GM23248 (cell line): ENCODE measurements around the gene ZNF333. TPM values are rescaled to one million over a fixed set of nuclear protein-coding genes. Genes with fewer than 3 reads are reported as not detected.

Source experiments
- DNase-seq: peaks from one replicate; pipeline ENCODE4 v3.0.0-alpha.2; 2015
- H2AFZ ChIP-seq: fragments of 200-600 bp; sonication (generic); 2 replicates; pipeline ENCODE4 v1.6.1; 2016; ENCODE audit warnings: antibody characterized with exemption
- H3F3A ChIP-seq: fragments of 200-600 bp; sonication (generic); 2 replicates; pipeline ENCODE4 v1.6.1; 2016; ENCODE audit warnings: mild to moderate bottlenecking, antibody characterized with exemption, mixed run types; ENCODE audit not compliant: insufficient read depth
- H3K27ac ChIP-seq: fragments of 200-600 bp; sonication (generic); 2 replicates; pipeline ENCODE4 v1.5.1; 2016; ENCODE audit warnings: mild to moderate bottlenecking
- H3K27me3 ChIP-seq: fragments of 200-600 bp; sonication (generic); replicated peaks from 2 replicates; pipeline ENCODE4 v1.6.1; 2016; ENCODE audit warnings: mild to moderate bottlenecking; ENCODE audit not compliant: insufficient read depth
- H3K36me3 ChIP-seq: fragments of 200-600 bp; sonication (generic); 2 replicates; pipeline ENCODE4 v1.6.1; 2016; ENCODE audit warnings: low read depth, mild to moderate bottlenecking
- H3K4me1 ChIP-seq: fragments of 200-600 bp; sonication (generic); 2 replicates; pipeline ENCODE4 v1.6.1; 2016; ENCODE audit warnings: mild to moderate bottlenecking; ENCODE audit not compliant: insufficient read depth
- H3K4me2 ChIP-seq: fragments of 200-600 bp; sonication (generic); one replicate; pipeline ENCODE4 v1.6.1; 2016; ENCODE audit warnings: mild to moderate bottlenecking; ENCODE audit not compliant: unreplicated experiment
- H3K4me3 ChIP-seq: fragments of 200-600 bp; sonication (generic); 2 replicates; pipeline ENCODE4 v1.5.1; 2016; ENCODE audit warnings: mild to moderate bottlenecking
- H3K79me2 ChIP-seq: fragments of 200-600 bp; sonication (generic); 2 replicates; pipeline ENCODE4 v1.6.1; 2016; ENCODE audit warnings: mild to moderate bottlenecking; ENCODE audit not compliant: insufficient read depth
- H3K9ac ChIP-seq: fragments of 200-600 bp; sonication (generic); 2 replicates; pipeline ENCODE4 v1.6.1; 2016; ENCODE audit warnings: mild to moderate bottlenecking
- H3K9me2 ChIP-seq: fragments of 200-600 bp; sonication (generic); 2 replicates; pipeline ENCODE4 v1.6.1; 2016; ENCODE audit warnings: mixed run types, mild to moderate bottlenecking, moderate library complexity; ENCODE audit not compliant: insufficient read depth
- H3K9me3 ChIP-seq: fragments of 200-600 bp; sonication (generic); one replicate; pipeline ENCODE4 v1.6.1; 2017; ENCODE audit warnings: low read depth
- H4K20me1 ChIP-seq: fragments of 200-600 bp; sonication (generic); 2 replicates; pipeline ENCODE4 v1.6.0; 2016; ENCODE audit not compliant: insufficient read depth
- EZH2 ChIP-seq: fragments of 200-600 bp; sonication (generic); IDR thresholded peaks from 2 replicates; pipeline ENCODE4 v1.6.1; 2018; ENCODE audit warnings: antibody characterized with exemption, mild to moderate bottlenecking; ENCODE audit not compliant: insufficient read depth, poor library complexity, severe bottlenecking
- EZH2phosphoT487 ChIP-seq: fragments of 200-600 bp; sonication (generic); IDR thresholded peaks from 2 replicates; pipeline ENCODE4 v1.6.1; 2018; ENCODE audit warnings: antibody characterized with exemption, moderate library complexity, mild to moderate bottlenecking, low read depth; ENCODE audit not compliant: insufficient read depth
- WGBS, 2 experiments: methylation state at CpG; one replicate each; pipeline ENCODE4 v1.1.6; 2015 to 2017; ENCODE audit warnings: low lambda C conversion rate in 2 of 2, low coverage in 1 of 2; ENCODE audit errors: missing lambda C conversion rate in 2 of 2; 5-methylcytosine and 5-hydroxymethylcytosine counted together
- in situ Hi-C: fragments of 300-500 bp; cut with MboI; formaldehyde crosslinking; loops from 2 replicates; pipeline ENCODE4 v1.15.0; 2020
- polyA plus RNA-seq: library from polyadenylated mRNA; unstranded; fragments of >200 nt; fragmentation: Nextera tagmentation; extraction: Ambion mirVana; gene quantifications from 2 replicates; pipeline ENCODE4 v1.2.1, GENCODE V29; 2016
- total RNA-seq: library from RNA; depleted of rRNA; stranded (reverse); fragments of >200 nt; shearing (Covaris generic); gene quantifications from 2 replicates; pipeline ENCODE4 v1.2.3, GENCODE V29; 2014; rRNA removed

ZNF333 gene
- total RNA-seq (20.4 and 26.3 TPM in 2 replicates), polyA plus RNA-seq (10.2 and 10.4 TPM in 2 replicates)

DNA sequence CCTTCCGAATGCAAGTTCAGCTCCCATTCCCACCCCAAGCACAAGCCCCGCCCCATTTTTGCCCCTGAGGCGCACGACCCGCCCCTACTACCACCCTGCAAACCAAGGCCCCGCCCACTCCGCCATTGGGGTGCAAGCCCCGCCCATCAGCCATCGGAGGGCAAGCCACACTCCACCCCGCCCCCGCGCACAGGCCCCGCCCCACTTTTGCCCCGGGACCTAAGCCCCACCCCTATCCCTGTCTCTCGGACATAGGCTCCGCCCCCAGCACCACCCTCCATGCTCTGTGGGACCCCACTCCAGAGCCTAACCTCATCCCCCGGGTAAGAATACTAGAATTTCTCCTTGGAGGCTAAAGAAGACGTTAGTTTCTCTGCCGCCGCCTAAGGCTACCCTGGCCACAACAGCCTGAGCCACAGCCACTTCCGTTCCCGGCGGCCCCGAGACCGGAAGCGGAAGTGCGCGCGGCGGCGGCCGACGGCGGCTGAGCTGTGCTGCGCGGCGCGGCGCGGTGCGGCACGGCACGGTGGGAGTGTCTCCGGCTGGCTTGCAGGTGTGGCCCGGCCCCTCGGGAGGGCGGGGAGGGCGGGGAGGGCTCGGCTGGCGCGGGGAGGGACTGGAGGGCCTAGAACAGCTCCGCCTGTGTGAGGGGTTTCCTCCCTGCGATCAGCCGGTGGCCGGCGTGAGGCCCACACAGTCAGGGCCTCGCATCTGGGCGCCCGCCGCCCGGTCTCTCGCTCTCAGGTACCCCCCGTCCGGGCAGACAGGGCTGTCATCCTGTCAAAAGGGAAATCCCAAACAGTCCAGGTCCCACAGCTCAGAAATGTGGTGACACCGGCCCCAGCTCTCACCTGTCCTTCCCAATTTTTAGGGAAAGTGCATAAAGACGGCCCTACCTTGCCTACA is at the start of gene ZNF333:
Gene ZNF333 (plus strand): TSS at position 451 of the 906 bp plus-strand sequence. CDS start 3,444 bp downstream, outside the sequence.
- Histone ChIP-seq H3K9ac (peak within 1 kb of the TSS; percentile 86), H3K27ac (peak within 1 kb of the TSS; percentile 84), H4K20me1 (no peaks in the 10 kb centered on the region), H3K4me3 (peak within 1 kb of the TSS; percentile 88), H3K4me1 (peaks cover 8% of the 10 kb centered on the region), H3K36me3 (peaks cover 4% of the 10 kb centered on the region; the same call in 1 of the 2 replicates), H3F3A (peaks cover 5% of the 10 kb centered on the region; the same call in 1 of the 2 replicates), H2AFZ (peak within 1 kb of the TSS; percentile 89), H3K9me2 (no peaks in the 10 kb centered on the region), H3K4me2 (peak within 1 kb of the TSS; percentile 94), H3K79me2 (peaks cover 37% of the 10 kb centered on the region), H3K9me3 (no peaks in the 10 kb centered on the region), H3K27me3 (no peaks in the 10 kb centered on the region)
- DNase-seq, result peak; percentile 95
- 1 to 2% methylated on average over 32 to 65 of the region's 66 CpGs for WGBS, 2 experiments
- in situ Hi-C loops, result loop anchor here (5.0 kb wide), 1 partner anchor 118 kb away; the partner anchor contains the start of gene NDUFB7
- TF ChIP-seq EZH2, result no peak
- no peak for TF ChIP-seq EZH2phosphoT487

DNA sequence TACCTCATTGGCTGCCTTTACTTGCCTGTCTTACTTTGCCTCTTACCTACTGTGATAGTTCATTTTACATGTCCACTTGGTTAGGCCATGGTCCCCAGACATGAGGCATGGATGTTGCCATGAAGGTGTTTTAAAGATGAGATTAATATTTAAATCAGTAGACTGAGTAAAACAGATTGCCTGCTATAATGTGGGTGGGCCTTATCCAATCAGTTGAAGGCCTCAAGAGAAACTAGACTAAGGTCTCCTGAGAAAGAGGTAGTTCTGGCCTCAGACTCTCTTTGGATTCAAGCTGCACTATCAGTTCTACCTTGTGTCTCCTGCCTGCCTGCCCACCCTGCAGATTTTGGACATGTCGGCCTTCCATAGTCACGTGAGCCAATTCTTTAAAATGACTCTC is 41.3 kb upstream of the ZNF333 start:
- Histone ChIP-seq H4K20me1 (no peaks in the 10 kb centered on the region), H3F3A (no peaks in the 10 kb centered on the region), H3K4me2 (no peak overlapping the region), H3K27me3 (no peaks in the 10 kb centered on the region), H3K9me2 (no peaks in the 10 kb centered on the region), H3K4me1 (no peaks in the 10 kb centered on the region), H3K9me3 (no peaks in the 10 kb centered on the region), H3K36me3 (no peaks in the 10 kb centered on the region), H2AFZ (no peak overlapping the region), H3K79me2 (no peaks in the 10 kb centered on the region), H3K27ac (no peak overlapping the region), H3K9ac (no peak overlapping the region), H3K4me3 (no peak overlapping the region)
- no peak for DNase-seq
- in situ Hi-C loops, result no loop called here
- no peak for TF ChIP-seq EZH2phosphoT487
- TF ChIP-seq EZH2, result no peak
- WGBS, 2 experiments, result 43 to 60% methylated on average over 1 to 2 of the region's 2 CpGs

DNA sequence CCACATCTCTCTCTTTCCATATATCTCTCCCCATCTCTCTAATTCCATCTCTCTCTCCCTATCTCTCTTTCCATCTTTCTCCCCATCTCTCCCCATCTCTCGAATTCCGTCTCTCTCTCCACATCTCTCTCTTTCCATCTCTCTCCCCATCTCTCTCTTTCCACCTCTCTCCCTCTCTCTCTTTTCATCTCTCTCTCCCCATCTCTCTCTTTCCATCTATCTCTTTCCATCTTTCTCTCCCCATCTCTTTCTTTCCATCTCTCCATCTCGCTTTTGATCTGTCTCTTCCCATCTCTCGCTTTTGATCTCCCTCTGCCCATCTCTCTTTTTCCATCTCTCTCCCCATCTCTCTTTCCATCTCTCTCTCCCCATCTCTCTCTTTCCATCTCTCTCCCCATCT is 40.8 kb upstream of the ZNF333 start:
- no peak for TF ChIP-seq EZH2phosphoT487
- TF ChIP-seq EZH2, result no peak
- no peak overlapping the region for H2AFZ ChIP-seq
- DNase-seq, result no peak
- H3K4me1 ChIP-seq, result no peaks in the 10 kb centered on the region
- no peaks in the 10 kb centered on the region for H3K9me3 ChIP-seq
- H3K4me3 ChIP-seq, result no peak overlapping the region
- no peaks in the 10 kb centered on the region for H4K20me1 ChIP-seq
- no peaks in the 10 kb centered on the region for H3K36me3 ChIP-seq
- 28 to 76% methylated on average over 3 to 4 of the region's 4 CpGs for WGBS, 2 experiments
- no peak overlapping the region for H3K27ac ChIP-seq
- H3K27me3 ChIP-seq, result no peaks in the 10 kb centered on the region
- no peak overlapping the region for H3K4me2 ChIP-seq
- no peaks in the 10 kb centered on the region for H3K9me2 ChIP-seq
- no peaks in the 10 kb centered on the region for H3K79me2 ChIP-seq
- H3F3A ChIP-seq, result no peaks in the 10 kb centered on the region
- in situ Hi-C loops, result no loop called here
- H3K9ac ChIP-seq, result no peak overlapping the region

- Histone ChIP-seq H3K79me2 (no peaks in the 10 kb centered on the region), H3K9me2 (no peaks in the 10 kb centered on the region), H3K9ac (no peak overlapping the region), H2AFZ (no peak overlapping the region), H3K4me3 (no peak overlapping the region), H3K36me3 (no peaks in the 10 kb centered on the region), H3F3A (no peaks in the 10 kb centered on the region), H3K4me1 (no peaks in the 10 kb centered on the region), H3K27ac (no peak overlapping the region), H3K27me3 (no peaks in the 10 kb centered on the region), H4K20me1 (no peaks in the 10 kb centered on the region), H3K9me3 (no peaks in the 10 kb centered on the region), H3K4me2 (no peak overlapping the region)
- WGBS, 2 experiments, result 40 to 60% methylated on average over 1 to 2 of the region's 2 CpGs
- DNase-seq, result no peak
- in situ Hi-C loops, result no loop called here
- no peak for TF ChIP-seq EZH2
- no peak for TF ChIP-seq EZH2phosphoT487
These were observed 39.7 kb upstream of the ZNF333 start for GRCh38 chr19:14650161-14650560.
